Endodermal cell (in vitro differentiated cells): Measurements from ENCODE around the gene PMEPA1. TPM values are rescaled to one million over a fixed set of nuclear protein-coding genes. Genes with fewer than 3 reads are reported as not detected.

Experiments
- DNase-seq: peaks from one replicate; pipeline ENCODE4 v3.0.0-alpha.2; 2017
- H3K27ac ChIP-seq: 2 replicates; pipeline ENCODE4 v1.5.1; 2013; ENCODE audit warnings: mild to moderate bottlenecking, low read depth, low read length, moderate library complexity
- H3K27me3 ChIP-seq: 2 replicates; pipeline ENCODE4 v1.6.1; 2013; ENCODE audit warnings: mild to moderate bottlenecking, low read length, moderate library complexity; ENCODE audit not compliant: insufficient read depth, control insufficient read depth, poor library complexity, severe bottlenecking
- H3K36me3 ChIP-seq: 2 replicates; pipeline ENCODE4 v1.7.0; 2013; ENCODE audit warnings: mild to moderate bottlenecking, low read length, moderate library complexity; ENCODE audit not compliant: control insufficient read depth, insufficient read depth
- H3K4me1 ChIP-seq: one replicate; pipeline ENCODE4 v1.7.0; 2013; ENCODE audit warnings: low read length; ENCODE audit not compliant: control insufficient read depth, insufficient read depth
- H3K4me3 ChIP-seq: 2 replicates; pipeline ENCODE4 v1.5.1; 2013; ENCODE audit warnings: mild to moderate bottlenecking, low read length, moderate library complexity
- H3K9ac ChIP-seq: 2 replicates; pipeline ENCODE4 v1.6.1; 2013; ENCODE audit warnings: mild to moderate bottlenecking, low read length, moderate library complexity; ENCODE audit not compliant: poor library complexity, severe bottlenecking; ENCODE audit errors: extremely low read depth
- H3K9me3 ChIP-seq: 2 replicates; pipeline ENCODE4 v1.6.1; 2013; ENCODE audit warnings: mild to moderate bottlenecking, low read length, moderate library complexity; ENCODE audit not compliant: control insufficient read depth
- H3K27ac Mint-ChIP-seq: 2 replicates; pipeline ENCODE4 v1.8.0; 2020; ENCODE audit warnings: mixed read lengths
- H3K27me3 Mint-ChIP-seq: 2 replicates; pipeline ENCODE4 v1.8.0; 2021; ENCODE audit warnings: mild to moderate bottlenecking, mixed read lengths; ENCODE audit not compliant: insufficient read depth
- H3K36me3 Mint-ChIP-seq: 2 replicates; pipeline ENCODE4 v1.8.0; 2020; ENCODE audit warnings: low read depth, mixed read lengths
- H3K4me1 Mint-ChIP-seq: 2 replicates; pipeline ENCODE4 v1.8.0; 2020; ENCODE audit warnings: mixed read lengths
- H3K4me3 Mint-ChIP-seq: 2 replicates; pipeline ENCODE4 v1.8.0; 2020; ENCODE audit warnings: mild to moderate bottlenecking, moderate library complexity, mixed read lengths
- H3K9me3 Mint-ChIP-seq: 2 replicates; pipeline ENCODE4 v1.8.0; 2020; ENCODE audit warnings: mild to moderate bottlenecking, mixed read lengths
- CTCF ChIP-seq: fragments of 200-600 bp; sonication (generic); conservative IDR thresholded peaks from 2 replicates; pipeline ENCODE4 v1.5.0; 2021; ENCODE audit warnings: antibody characterized with exemption, mild to moderate bottlenecking
- WGBS, 2 experiments: methylation state at CpG; one replicate each; pipeline versions ENCODE4 v1.1.5 to v1.1.7; 2013; ENCODE audit warnings: missing lambda C conversion rate in 2 of 2, mixed read lengths in 1 of 2; ENCODE audit not compliant: insufficient coverage in 1 of 2, insufficient read length in 1 of 2; 5-methylcytosine and 5-hydroxymethylcytosine counted together
- total RNA-seq, 2 donors: library from RNA; stranded (reverse); fragmentation: NEBNext Ultra II Directional in 1 of 2; extraction: Animal tissue kit (Norgen Biotek cat#: 25700) in 1 of 2; gene quantifications; 2 replicates in 1 of 2; 3 replicates in 1 of 2; pipeline ENCODE4 v1.2.1, GENCODE V29; 2021

The PMEPA1 gene
- total RNA-seq, 2 donors from 2014 or later: 18.8 to 37.4 TPM

- WGBS, 2 experiments: 88 to 91% methylated on average over 8 to 18 of the region's 18 CpGs
- no peaks in the 10 kb centered on the region for H3K4me1 ChIP-seq
- peaks cover 10% of the 10 kb centered on the region for H3K9me3 ChIP-seq
- Mint-ChIP-seq H3K9me3 (peaks cover 16% of the 10 kb centered on the region), H3K27me3 (peaks cover 12% of the 10 kb centered on the region), H3K4me1 (no peaks in the 10 kb centered on the region), H3K4me3 (no peak within 1 kb of the TSS), H3K27ac (no peak within 1 kb of the TSS), H3K36me3 (no peaks in the 10 kb centered on the region)
- no peak for DNase-seq
- H3K36me3 ChIP-seq: no peaks in the 10 kb centered on the region
- no peak within 1 kb of the TSS for H3K27ac ChIP-seq
- no peak for TF ChIP-seq CTCF
- H3K27me3 ChIP-seq: no peaks in the 10 kb centered on the region
- no peak within 1 kb of the TSS for H3K4me3 ChIP-seq
- no peak within 1 kb of the TSS for H3K9ac ChIP-seq
These were observed 89.4 kb downstream of the PMEPA1 start, which contains the start of gene ZBP1 for GRCh38 chr20:57620274-57620990. TSS of gene ZBP1 (minus strand) at chr20:57620426. CDS start at chr20:57620295, 131 bp downstream.

GRCh38 chr20:57619051-57619831, 90.6 kb downstream of the PMEPA1 start:
- no peak for TF ChIP-seq CTCF
- Histone ChIP-seq H3K4me1 (no peaks in the 10 kb centered on the region), H3K27ac (no peak overlapping the region), H3K9me3 (no peaks in the 10 kb centered on the region), H3K9ac (no peak overlapping the region), H3K36me3 (no peaks in the 10 kb centered on the region), H3K4me3 (no peak overlapping the region), H3K27me3 (no peaks in the 10 kb centered on the region)
- Mint-ChIP-seq H3K9me3 (peaks cover 6% of the 10 kb centered on the region), H3K27ac (no peak overlapping the region), H3K36me3 (no peaks in the 10 kb centered on the region), H3K27me3 (peaks cover 12% of the 10 kb centered on the region), H3K4me3 (no peak overlapping the region), H3K4me1 (no peaks in the 10 kb centered on the region)
- DNase-seq: no peak
- WGBS, 2 experiments: 91 to 98% methylated on average over 13 to 19 of the region's 19 CpGs

- H3K4me3 Mint-ChIP-seq: no peak overlapping the region
- TF ChIP-seq CTCF: no peak
- no peaks in the 10 kb centered on the region for H3K36me3 ChIP-seq
- H3K27me3 Mint-ChIP-seq: peaks cover 8% of the 10 kb centered on the region
- H3K9ac ChIP-seq: no peak overlapping the region
- no peaks in the 10 kb centered on the region for H3K4me1 ChIP-seq
- H3K4me1 Mint-ChIP-seq: no peaks in the 10 kb centered on the region
- H3K36me3 Mint-ChIP-seq: no peaks in the 10 kb centered on the region
- no peak overlapping the region for H3K27ac Mint-ChIP-seq
- 89 to 90% methylated on average over 4 to 6 of the region's 6 CpGs for WGBS, 2 experiments
- no peak overlapping the region for H3K27ac ChIP-seq
- DNase-seq: no peak
- no peak overlapping the region for H3K4me3 ChIP-seq
- H3K27me3 ChIP-seq: no peaks in the 10 kb centered on the region
- H3K9me3 Mint-ChIP-seq: peaks cover under 1% of the 10 kb centered on the region
- H3K9me3 ChIP-seq: no peaks in the 10 kb centered on the region
These were observed 91.1 kb downstream of the PMEPA1 start for GRCh38 chr20:57618764-57619050.
